HG02973 (cell line): Measurements from ENCODE around the gene TINAG.

Experiments used
- ATAC-seq: cut with Tn5 transposase; IDR thresholded peaks from one replicate; pipeline ENCODE4 v1.9.1; 2021; ENCODE audit warnings: moderate library complexity; ENCODE audit not compliant: unreplicated experiment

Gene TINAG

GRCh38 chr6:54308289-54308985, at the start of gene TINAG:
TSS of gene TINAG (plus strand) at chr6:54308441. CDS start at chr6:54308551, 110 bp downstream.
- no peak for ATAC-seq

- ATAC-seq, result no peak
Measured at GRCh38 chr6:54260025-54260424, 48.2 kb upstream of the TINAG start.

- no peak for ATAC-seq
Measured at GRCh38 chr6:54262499-54262898, 45.7 kb upstream of the TINAG start.

- ATAC-seq, result no peak
Measured at GRCh38 chr6:54262971-54263370, 45.3 kb upstream of the TINAG start.

GRCh38 chr6:54264581-54265272, 43.5 kb upstream of the TINAG start:
- no peak for ATAC-seq

- ATAC-seq, result no peak
Measured at GRCh38 chr6:54266400-54266923, 41.8 kb upstream of the TINAG start.

- no peak for ATAC-seq
Measured at GRCh38 chr6:54267798-54268197, 40.4 kb upstream of the TINAG start.

GRCh38 chr6:54273214-54273820, 34.9 kb upstream of the TINAG start:
- ATAC-seq, result no peak

- no peak for ATAC-seq
Measured at GRCh38 chr6:54274383-54274782, 33.9 kb upstream of the TINAG start.

- no peak for ATAC-seq
Measured at GRCh38 chr6:54282186-54282585, 26.1 kb upstream of the TINAG start.

- no peak for ATAC-seq
Measured at GRCh38 chr6:54284161-54284860, 23.9 kb upstream of the TINAG start.

GRCh38 chr6:54285595-54285994, 22.6 kb upstream of the TINAG start:
- ATAC-seq, result no peak

GRCh38 chr6:54286141-54286540, 22.1 kb upstream of the TINAG start:
- no peak for ATAC-seq

- no peak for ATAC-seq
Measured at GRCh38 chr6:54288474-54288873, 19.8 kb upstream of the TINAG start.

GRCh38 chr6:54289426-54289825, 18.8 kb upstream of the TINAG start:
- no peak for ATAC-seq

GRCh38 chr6:54291146-54291545, 17.1 kb upstream of the TINAG start:
- peak; percentile 67 for ATAC-seq

- peak; percentile 95 for ATAC-seq
Measured at GRCh38 chr6:54291738-54292137, 16.5 kb upstream of the TINAG start.

- ATAC-seq, result no peak
Measured at GRCh38 chr6:54294965-54295532, 13.2 kb upstream of the TINAG start.

GRCh38 chr6:54299542-54300269, 8.5 kb upstream of the TINAG start:
- no peak for ATAC-seq

- ATAC-seq, result no peak
Measured at GRCh38 chr6:54301770-54302169, 6.5 kb upstream of the TINAG start.
